BLaER1 treated with 17β-estradiol and CSF1 and Interleukin-3, amounts not matched to agents 10 nM and 100 nM (cell line): ENCODE results near the gene LIPI.
A peak's percentile ranks its signal among the peaks of the same experiment; 100 is the strongest.
"Not testable (repeated sequence)": the region's sequence is repeated elsewhere in the genome, so short reads cannot be mapped to it uniquely, and the experiment has no call there.

Experiments used
- H3K27ac ChIP-seq, 11 experiments: shearing (Covaris generic); formaldehyde crosslinking; 2 replicates each; pipeline ENCODE4 v1.8.1; 2022
- H3K27me3 ChIP-seq, 11 experiments: shearing (Covaris generic); formaldehyde crosslinking; 2 replicates each; pipeline ENCODE4 v1.8.1; 2022
- H3K36me3 ChIP-seq, 11 experiments: shearing (Covaris generic); formaldehyde crosslinking; 2 replicates each; pipeline ENCODE4 v1.8.1; 2022
- H3K4me1 ChIP-seq, 10 experiments: shearing (Covaris generic); formaldehyde crosslinking; 2 replicates each; pipeline ENCODE4 v1.8.1; 2022
- H3K4me2 ChIP-seq, 11 experiments: shearing (Covaris generic); formaldehyde crosslinking; 2 replicates each; pipeline ENCODE4 v1.8.1; 2022
- H3K4me3 ChIP-seq, 10 experiments: shearing (Covaris generic); formaldehyde crosslinking; 2 replicates each; pipeline ENCODE4 v1.8.1; 2022
- H3K9ac ChIP-seq, 11 experiments: shearing (Covaris generic); formaldehyde crosslinking; 2 replicates each; pipeline ENCODE4 v1.8.1; 2022
- H3K9me3 ChIP-seq, 11 experiments: shearing (Covaris generic); formaldehyde crosslinking; replicated peaks in 1 of 11; 2 replicates each; pipeline ENCODE4 v1.8.1; 2022
- H4K20me1 ChIP-seq, 11 experiments: shearing (Covaris generic); formaldehyde crosslinking; 2 replicates each; pipeline ENCODE4 v1.8.1; 2022
- Cebpa-rat ChIP-seq, 11 experiments: shearing (Covaris generic); IDR thresholded peaks; 2 replicates each; pipeline ENCODE4 v1.8.1; 2022

The LIPI gene

DNA sequence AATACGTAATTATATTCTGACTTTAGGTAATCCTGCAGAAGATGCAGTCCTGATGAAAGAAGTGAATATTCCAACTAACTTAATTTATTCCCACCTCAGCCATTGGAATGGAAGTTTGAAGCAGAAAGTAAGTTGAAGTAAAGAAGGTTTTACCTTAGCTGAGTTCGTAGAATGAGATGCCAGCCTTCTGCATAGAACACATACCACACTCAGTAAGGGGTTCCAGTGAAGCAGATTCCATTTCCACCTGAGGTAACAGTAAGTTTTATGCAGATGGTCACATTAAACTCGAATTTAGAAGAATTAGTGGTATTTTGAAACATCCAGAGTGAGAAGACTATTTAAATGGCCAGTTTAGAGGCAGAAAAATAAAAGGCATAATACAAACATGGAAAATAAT lies 25.4 kb upstream of the LIPI start:
- peaks cover 0 to 5% (median 0%) of the 10 kb centered on the region in 11 experiments; a peak in 2 of 22 replicates for H3K9me3 ChIP-seq
- no peak overlapping the region for H3K4me3 ChIP-seq
- H3K4me2 ChIP-seq = no peak overlapping the region
- H3K36me3 ChIP-seq = no peaks in the 10 kb centered on the region
- TF ChIP-seq Cebpa-rat (IDR thresholded peaks at IDR 0.05) = no peak
- H3K9ac ChIP-seq = no peak overlapping the region
- H3K27me3 ChIP-seq = no peaks in the 10 kb centered on the region
- H4K20me1 ChIP-seq = no peaks in the 10 kb centered on the region
- no peaks in the 10 kb centered on the region for H3K4me1 ChIP-seq
- H3K27ac ChIP-seq = no peak overlapping the region

DNA sequence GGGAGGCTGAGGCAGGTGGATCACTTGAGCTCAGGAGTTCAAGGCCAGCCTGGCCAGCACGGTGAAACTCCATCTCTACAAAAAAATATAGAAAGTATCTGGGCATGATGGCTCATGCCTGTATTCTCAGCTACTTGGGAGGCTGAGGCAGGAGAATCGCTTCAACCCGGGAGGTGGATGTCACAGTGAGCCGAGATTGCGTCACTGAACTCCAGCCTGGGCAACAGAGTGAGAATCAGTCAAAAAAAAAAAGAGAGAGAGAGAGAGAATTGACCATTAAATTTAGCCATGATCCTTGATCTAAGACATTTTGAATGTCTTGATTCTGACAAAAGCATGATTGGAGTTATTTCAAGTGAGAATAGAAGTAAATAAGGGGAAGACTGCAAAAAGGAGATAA lies 24.3 kb upstream of the LIPI start:
- TF ChIP-seq Cebpa-rat (IDR thresholded peaks at IDR 0.05) = no peak; a peak in 1 of 22 replicates
- no peak overlapping the region for H3K4me2 ChIP-seq
- peaks cover 6 to 11% (median 7%) of the 10 kb centered on the region in 11 experiments for H3K9me3 ChIP-seq
- H3K9ac ChIP-seq = no peak overlapping the region
- no peaks in the 10 kb centered on the region for H3K36me3 ChIP-seq
- H4K20me1 ChIP-seq = no peaks in the 10 kb centered on the region
- no peak overlapping the region for H3K4me3 ChIP-seq
- no peak overlapping the region for H3K27ac ChIP-seq
- H3K4me1 ChIP-seq = no peaks in the 10 kb centered on the region
- no peaks in the 10 kb centered on the region for H3K27me3 ChIP-seq

DNA sequence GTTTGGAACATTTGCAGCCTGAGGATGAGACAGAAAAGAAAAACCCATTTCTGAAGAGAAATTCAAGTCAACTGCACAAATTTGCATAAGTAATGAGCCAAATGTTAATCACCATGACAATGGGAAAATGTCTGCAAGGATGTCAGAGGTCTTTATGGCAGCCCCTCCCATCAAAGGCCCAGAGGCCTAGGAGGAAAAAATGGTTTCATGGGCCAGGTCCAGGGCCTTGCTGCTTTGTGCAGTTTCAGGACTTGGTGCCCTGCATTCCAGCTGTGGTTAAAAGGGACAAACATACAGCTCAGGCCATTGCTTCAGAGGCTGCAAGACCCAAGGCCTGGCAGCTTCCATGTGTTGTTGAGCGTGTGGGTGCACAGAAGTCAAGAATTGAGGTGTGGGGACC lies 18.6 kb upstream of the LIPI start:
- Histone ChIP-seq H4K20me1 (no peaks in the 10 kb centered on the region), H3K27ac (no peak overlapping the region), H3K9me3 (peaks cover 24 to 29% (median 26%) of the 10 kb centered on the region in 11 experiments), H3K4me2 (no peak overlapping the region), H3K9ac (no peak overlapping the region), H3K4me3 (peak overlapping the region in 2 of 10 experiments; percentile 2 to 18; a peak in 1 of 20 replicates), H3K4me1 (no peaks in the 10 kb centered on the region), H3K36me3 (no peaks in the 10 kb centered on the region; a peak in 1 of 22 replicates), H3K27me3 (no peaks in the 10 kb centered on the region)
- TF ChIP-seq Cebpa-rat (IDR thresholded peaks at IDR 0.05) = no peak

DNA sequence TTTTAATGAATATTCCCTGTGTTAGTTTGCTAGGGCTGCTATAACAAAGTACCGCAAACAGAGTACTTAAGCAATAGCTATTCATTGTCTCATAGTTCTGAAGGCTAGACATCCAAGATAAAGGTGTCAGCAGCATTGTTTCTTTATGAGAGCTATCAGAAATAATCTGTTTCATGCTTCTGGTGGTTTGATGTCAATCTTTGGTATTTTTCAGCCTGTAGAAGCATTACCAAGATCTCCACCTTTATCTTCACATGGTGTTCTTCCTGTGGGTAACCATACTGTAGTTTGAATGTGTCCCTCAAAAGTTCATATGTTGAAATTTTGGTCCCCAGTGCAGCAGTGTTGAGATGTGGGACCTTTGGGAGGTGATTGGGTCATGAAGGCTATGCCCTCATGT lies 12.6 kb upstream of the LIPI start:
- no peak overlapping the region for H3K27ac ChIP-seq
- no peaks in the 10 kb centered on the region for H3K27me3 ChIP-seq
- no peak for TF ChIP-seq Cebpa-rat (IDR thresholded peaks at IDR 0.05)
- H3K4me1 ChIP-seq = no peaks in the 10 kb centered on the region
- no peak overlapping the region for H3K9ac ChIP-seq
- H3K4me3 ChIP-seq = no peak overlapping the region
- no peak overlapping the region for H3K4me2 ChIP-seq
- H3K9me3 ChIP-seq = peaks cover under 1 to 2% (median 1%) of the 10 kb centered on the region in 11 experiments
- H4K20me1 ChIP-seq = no peaks in the 10 kb centered on the region
- no peaks in the 10 kb centered on the region for H3K36me3 ChIP-seq

DNA sequence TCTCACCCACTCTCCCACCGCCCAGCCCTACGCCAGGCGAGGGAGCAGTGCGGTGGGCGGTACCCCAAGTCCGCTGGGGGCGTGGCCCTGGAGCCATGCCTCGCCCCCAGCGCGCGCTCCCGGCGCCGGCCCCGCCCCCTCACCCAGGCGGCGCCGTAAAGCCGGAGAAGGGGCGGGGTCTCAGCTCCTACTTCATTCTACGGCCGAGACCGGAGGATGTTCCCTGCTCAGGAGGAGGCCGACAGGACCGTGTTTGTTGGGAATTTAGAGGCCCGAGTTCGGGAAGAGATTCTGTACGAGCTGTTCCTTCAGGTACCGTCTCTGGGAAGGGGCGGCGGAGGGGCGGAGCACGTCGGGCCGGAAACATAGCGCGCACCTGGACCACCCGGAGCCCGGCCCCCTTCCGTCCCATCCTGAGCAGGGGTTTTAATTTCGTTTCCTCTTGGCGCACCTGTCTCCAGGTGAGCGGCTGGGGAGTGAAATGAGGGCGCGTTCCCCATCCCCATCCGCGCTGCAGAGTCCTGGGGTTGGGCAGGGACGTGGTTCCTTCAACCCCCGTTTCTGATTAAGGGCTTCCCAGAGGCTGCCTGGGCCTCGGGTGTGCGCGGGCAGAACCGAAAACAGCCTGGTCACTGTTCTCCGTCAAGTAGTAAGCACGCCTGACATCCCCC lies 5.4 kb upstream of the LIPI start, which contains the start of gene RBM11:
Gene RBM11, plus strand, starts transcription at position 187 of the 671 bp plus-strand sequence. Its CDS starts 30 bp downstream, at position 217.
- H3K4me1 ChIP-seq = no peaks in the 10 kb centered on the region
- H3K9ac ChIP-seq = peak within 1 kb of the TSS; percentile 34 to 75 (median 63); a peak in 20 of 22 replicates
- peak within 1 kb of the TSS; percentile 56 to 79 (median 70) for H3K4me3 ChIP-seq
- H3K4me2 ChIP-seq = peak within 1 kb of the TSS; percentile 61 to 78 (median 69)
- TF ChIP-seq Cebpa-rat (IDR thresholded peaks at IDR 0.05) = no peak
- no peaks in the 10 kb centered on the region for H4K20me1 ChIP-seq
- peak within 1 kb of the TSS in 4 of 11 experiments; percentile 9 to 45 (median 31); a peak in 4 of 22 replicates for H3K27ac ChIP-seq
- H3K27me3 ChIP-seq = no peaks in the 10 kb centered on the region
- no peaks in the 10 kb centered on the region for H3K36me3 ChIP-seq
- H3K9me3 ChIP-seq = peaks cover 0 to 9% (median 0%) of the 10 kb centered on the region in 11 experiments; a peak in 3 of 22 replicates

DNA sequence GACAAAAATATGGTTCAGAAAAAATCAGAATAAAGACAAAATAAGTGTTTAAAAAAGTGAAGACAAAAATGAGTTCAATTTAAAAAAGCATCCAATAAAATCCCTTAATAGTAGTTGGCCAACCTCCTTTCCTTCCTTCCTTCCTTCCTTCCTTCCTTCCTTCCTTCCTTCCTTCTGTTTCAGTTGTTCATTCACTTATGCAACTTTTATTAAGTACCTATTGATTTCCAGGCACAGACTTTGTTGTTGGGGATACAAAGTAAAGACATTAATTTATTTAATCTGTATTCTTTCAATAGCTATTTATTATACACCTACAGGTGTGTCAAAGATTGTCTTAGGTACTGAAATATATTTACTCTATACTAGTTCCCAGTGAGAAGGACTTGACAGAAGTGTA lies 2.4 kb upstream of the LIPI start:
- H3K4me1 ChIP-seq = no peaks in the 10 kb centered on the region
- no peak overlapping the region for H3K4me2 ChIP-seq
- no peaks in the 10 kb centered on the region for H3K27me3 ChIP-seq
- TF ChIP-seq Cebpa-rat (IDR thresholded peaks at IDR 0.05) = no peak
- H3K9me3 ChIP-seq = peaks cover 0 to 9% (median 0%) of the 10 kb centered on the region in 11 experiments; a peak in 3 of 22 replicates
- no peaks in the 10 kb centered on the region for H4K20me1 ChIP-seq
- no peak overlapping the region for H3K9ac ChIP-seq
- no peaks in the 10 kb centered on the region for H3K36me3 ChIP-seq
- H3K4me3 ChIP-seq = no peak overlapping the region
- no peak overlapping the region for H3K27ac ChIP-seq

DNA sequence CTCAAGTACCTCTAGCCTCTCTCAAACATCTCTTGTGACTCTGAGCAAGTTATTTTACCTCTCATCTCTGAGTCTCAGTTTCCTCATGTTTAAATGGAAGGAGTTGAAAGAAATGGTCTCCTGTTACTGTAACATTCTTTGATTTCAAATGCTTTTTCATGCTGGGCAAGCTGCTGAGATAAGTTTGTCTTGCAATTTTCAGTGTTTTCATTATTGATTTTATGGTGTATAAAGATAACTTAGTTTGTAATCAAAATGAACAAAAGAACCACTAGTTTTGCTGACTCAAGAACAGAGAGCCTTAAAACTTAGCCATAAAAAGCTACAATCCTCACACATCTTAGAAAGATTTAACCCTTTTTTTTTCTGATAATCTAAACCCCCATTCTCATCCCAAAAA lies 4.5 kb downstream of the LIPI start:
- Histone ChIP-seq H3K27ac (no peak overlapping the region), H4K20me1 (no peaks in the 10 kb centered on the region), H3K4me3 (no peak overlapping the region), H3K9me3 (0 out of 22 replicates have a peak, but pooled peaks cover 0 to 2% (median 0%) of the 10 kb centered on the region in 11 experiments), H3K36me3 (no peaks in the 10 kb centered on the region), H3K9ac (no peak overlapping the region), H3K27me3 (no peaks in the 10 kb centered on the region), H3K4me1 (no peaks in the 10 kb centered on the region), H3K4me2 (no peak overlapping the region)
- no peak for TF ChIP-seq Cebpa-rat (IDR thresholded peaks at IDR 0.05)

DNA sequence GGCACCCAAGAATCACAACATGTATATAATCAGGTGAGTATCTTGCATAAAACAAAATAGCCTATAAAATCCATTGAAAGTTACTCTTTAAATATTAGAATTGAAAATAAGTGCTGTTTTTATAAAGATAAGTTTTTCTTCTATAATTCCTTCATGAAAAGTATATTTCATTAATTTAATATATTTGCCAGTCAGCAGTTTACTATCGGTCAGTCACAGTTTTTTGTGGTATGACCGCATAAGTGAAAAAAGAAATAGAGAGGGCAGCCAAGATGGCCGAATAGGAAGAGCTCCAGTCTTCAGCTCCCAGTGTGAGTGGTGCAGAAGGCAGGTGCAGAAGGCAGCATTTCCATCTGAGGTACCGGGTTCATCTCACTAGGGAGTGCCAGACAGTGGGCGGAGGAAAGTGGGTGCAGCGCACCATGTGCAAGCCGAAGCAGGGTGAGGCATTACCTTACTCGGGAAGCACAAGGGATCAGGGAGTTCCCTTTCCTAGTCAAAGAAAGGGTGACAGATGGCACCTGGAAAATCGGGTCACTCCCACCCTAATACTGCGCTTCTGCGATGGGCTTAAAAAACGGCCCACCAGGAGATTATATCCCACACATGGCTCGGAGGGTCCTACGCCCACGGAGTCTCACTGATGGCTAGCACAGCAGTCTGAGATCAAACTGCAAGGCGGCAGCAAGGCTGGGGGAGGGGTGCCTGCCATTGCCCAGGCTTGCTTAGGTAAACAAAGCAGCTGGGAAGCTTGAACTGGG lies 44.1 kb downstream of the LIPI start:
- H3K4me1 ChIP-seq, H3K4me2 ChIP-seq, H3K36me3 ChIP-seq, H4K20me1 ChIP-seq, H3K4me3 ChIP-seq, H3K9me3 ChIP-seq, H3K27me3 ChIP-seq, H3K9ac ChIP-seq, H3K27ac ChIP-seq: not testable (repeated sequence)

DNA sequence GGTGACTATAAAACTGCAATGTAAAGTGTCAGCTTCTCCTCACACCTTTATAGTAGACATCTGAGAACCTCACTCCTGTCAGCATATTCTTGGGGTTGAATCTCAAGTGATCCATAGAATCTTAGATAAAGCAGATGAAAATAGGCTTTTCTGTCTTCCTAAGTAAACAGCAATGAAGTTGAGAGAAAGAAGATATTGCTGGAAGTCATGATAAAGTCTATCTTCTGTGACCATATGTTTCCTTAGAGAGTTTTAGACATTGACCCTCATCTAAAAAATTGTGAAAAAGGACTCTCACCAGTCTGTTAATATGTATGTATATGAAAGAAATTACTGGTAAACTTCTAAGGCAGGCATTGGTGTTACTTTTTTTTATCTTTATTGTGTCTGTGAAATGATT lies 66.8 kb downstream of the LIPI start:
- no peak for TF ChIP-seq Cebpa-rat (IDR thresholded peaks at IDR 0.05)
- H3K27me3 ChIP-seq = no peaks in the 10 kb centered on the region
- H4K20me1 ChIP-seq = no peaks in the 10 kb centered on the region
- H3K4me2 ChIP-seq = no peak overlapping the region
- no peak overlapping the region for H3K9ac ChIP-seq
- H3K9me3 ChIP-seq = no peaks in the 10 kb centered on the region
- H3K27ac ChIP-seq = no peak overlapping the region
- H3K4me1 ChIP-seq = no peaks in the 10 kb centered on the region
- H3K36me3 ChIP-seq = no peaks in the 10 kb centered on the region
- H3K4me3 ChIP-seq = no peak overlapping the region
